Transverse colon (tissue), 3 donors: ENCODE data around the gene PTPDC1.

Source experiments
- EP300 ChIP-seq: sonication (generic); formaldehyde crosslinking; IDR thresholded peaks from one replicate; pipeline ENCODE4 v1.6.1; 2017; ENCODE audit warnings: antibody characterized with exemption, low read depth
- POLR2A ChIP-seq: fragments of 450-650 bp; IDR thresholded peaks from one replicate; pipeline ENCODE4 v1.6.1; 2016; ENCODE audit warnings: antibody characterized with exemption, mild to moderate bottlenecking, moderate library complexity
- TF ChIP-seq, protein P1 (sequence below), 5 experiments: fragments of 200-600 bp in 3 of 5; fragments of 450-650 bp in 2 of 5; sonication (generic) in 3 of 5; IDR thresholded peaks; 1 replicate in 2 of 5; 2 replicates in 3 of 5; pipeline ENCODE4 v1.5.1; 2016 to 2017; ENCODE audit warnings: antibody characterized with exemption in 5 of 5, inconsistent platforms in 3 of 5, mild to moderate bottlenecking in 2 of 5, moderate library complexity in 1 of 5

- TF ChIP-seq, protein P1, sequence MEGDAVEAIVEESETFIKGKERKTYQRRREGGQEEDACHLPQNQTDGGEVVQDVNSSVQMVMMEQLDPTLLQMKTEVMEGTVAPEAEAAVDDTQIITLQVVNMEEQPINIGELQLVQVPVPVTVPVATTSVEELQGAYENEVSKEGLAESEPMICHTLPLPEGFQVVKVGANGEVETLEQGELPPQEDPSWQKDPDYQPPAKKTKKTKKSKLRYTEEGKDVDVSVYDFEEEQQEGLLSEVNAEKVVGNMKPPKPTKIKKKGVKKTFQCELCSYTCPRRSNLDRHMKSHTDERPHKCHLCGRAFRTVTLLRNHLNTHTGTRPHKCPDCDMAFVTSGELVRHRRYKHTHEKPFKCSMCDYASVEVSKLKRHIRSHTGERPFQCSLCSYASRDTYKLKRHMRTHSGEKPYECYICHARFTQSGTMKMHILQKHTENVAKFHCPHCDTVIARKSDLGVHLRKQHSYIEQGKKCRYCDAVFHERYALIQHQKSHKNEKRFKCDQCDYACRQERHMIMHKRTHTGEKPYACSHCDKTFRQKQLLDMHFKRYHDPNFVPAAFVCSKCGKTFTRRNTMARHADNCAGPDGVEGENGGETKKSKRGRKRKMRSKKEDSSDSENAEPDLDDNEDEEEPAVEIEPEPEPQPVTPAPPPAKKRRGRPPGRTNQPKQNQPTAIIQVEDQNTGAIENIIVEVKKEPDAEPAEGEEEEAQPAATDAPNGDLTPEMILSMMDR (IDR thresholded peaks at IDR 0.05): no peak
- TF ChIP-seq POLR2A: no peak
- no peak for TF ChIP-seq EP300
These were observed 26.3 kb upstream of the PTPDC1 start for GRCh38 chr9:94057918-94058317.
